GM08714 (cell line): Measurements from ENCODE around the gene BPGM.

Experiments used
- H3K4me3 ChIP-seq: fragments of 200-500 bp; sonication (Bioruptor generic); 2 replicates; pipeline ENCODE4 v1.5.1; 2014; ENCODE audit warnings: mild to moderate bottlenecking, low read length, inconsistent platforms
- ZNF274 ChIP-seq: IDR thresholded peaks from 2 replicates; pipeline ENCODE4 v1.6.1; 2012; ENCODE audit warnings: mild to moderate bottlenecking, low read depth, low read length

BPGM gene

DNA sequence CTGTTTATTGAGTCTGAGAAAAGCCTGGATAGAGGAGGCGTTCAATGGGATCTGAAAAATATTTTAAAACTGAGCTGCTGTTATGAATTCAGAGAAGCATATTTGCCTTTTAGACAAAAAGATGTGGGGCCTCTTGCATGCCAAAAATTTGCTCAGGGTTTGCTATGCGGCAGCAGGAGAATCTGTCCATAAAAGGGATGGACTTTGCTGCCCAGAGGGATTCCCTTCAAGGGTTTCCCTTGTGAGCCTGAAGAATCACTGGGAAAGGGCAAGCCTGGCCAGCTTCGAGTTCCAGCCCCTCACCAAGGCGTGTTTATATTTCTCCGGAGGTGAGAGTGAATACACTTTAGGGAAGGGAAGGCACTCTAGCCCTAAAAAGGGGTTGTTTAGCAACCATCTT, 77.2 kb downstream of the BPGM start:
- no peak for TF ChIP-seq ZNF274

DNA sequence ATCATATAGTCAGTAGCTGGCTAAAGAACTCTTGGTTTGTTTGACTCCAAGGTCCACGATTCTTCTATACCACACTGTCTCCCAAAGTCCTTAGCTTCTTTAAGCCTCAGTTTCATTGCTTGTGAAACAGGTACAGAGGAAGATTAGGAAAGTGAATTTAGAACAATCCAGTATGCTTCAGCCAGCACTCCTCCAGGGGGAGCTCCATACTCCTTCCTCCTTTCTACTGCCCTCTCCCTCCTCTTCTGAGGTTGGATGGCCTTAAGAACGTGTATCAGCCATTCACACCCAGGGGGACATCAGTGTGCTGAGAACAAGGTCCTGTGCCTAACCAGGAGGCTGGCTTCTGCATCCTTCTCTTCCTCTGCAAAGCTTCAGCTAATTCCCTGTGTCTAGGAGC, 78.0 kb downstream of the BPGM start:
- H3K4me3 ChIP-seq: no peak overlapping the region
- TF ChIP-seq ZNF274: no peak

More for the DNA sequence above, 77.2 kb downstream of the BPGM start:
- H3K4me3 ChIP-seq: no peak overlapping the region

DNA sequence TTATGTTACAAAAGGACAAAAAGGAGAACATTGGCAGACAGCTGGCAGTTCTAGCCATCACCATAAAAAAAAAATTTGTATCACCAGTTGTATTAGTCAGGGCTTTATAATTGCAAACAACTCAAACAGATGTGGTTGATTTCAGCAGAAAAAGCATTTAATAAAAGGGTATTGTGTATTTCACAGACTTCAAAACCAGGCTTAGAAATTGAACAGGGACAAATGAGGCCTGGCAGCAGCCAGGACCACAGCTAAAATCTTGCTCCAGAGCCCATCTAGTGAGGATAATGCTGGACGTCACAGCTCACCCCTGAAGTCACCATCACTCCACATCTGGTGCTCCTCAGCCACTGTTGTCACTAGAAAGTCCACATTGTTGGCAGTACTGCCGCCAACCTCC, 79.9 kb downstream of the BPGM start:
- no peak overlapping the region for H3K4me3 ChIP-seq
- TF ChIP-seq ZNF274: no peak

DNA sequence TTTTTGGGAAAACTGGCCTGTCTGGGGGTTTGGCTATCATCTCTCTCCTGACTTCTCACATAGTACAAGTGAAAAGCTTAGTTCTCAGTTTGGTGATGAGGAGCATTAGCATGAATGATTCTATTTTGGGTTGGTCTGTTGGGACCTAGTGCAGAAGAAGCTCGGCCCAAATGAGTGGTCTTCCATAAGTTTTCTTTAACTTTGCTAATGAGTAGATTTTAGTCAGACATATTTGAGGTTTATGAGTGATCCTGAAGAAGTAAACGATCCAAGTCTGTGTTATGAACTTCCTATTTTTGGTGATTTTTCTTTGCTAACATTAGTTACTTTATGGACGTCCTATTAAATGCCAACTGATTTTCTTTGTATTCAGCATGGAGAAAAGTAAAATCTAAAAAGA, 81.1 kb downstream of the BPGM start:
- no peak for TF ChIP-seq ZNF274
- no peak overlapping the region for H3K4me3 ChIP-seq
